ENCODE measurements around the gene ACTR8. TPM values are rescaled to one million over a fixed set of nuclear protein-coding genes. Genes with fewer than 3 reads are reported as not detected.

ACTR8 gene
- total RNA-seq, 2 experiments from 2014 or later = 39.6 to 48.7 TPM

DNA sequence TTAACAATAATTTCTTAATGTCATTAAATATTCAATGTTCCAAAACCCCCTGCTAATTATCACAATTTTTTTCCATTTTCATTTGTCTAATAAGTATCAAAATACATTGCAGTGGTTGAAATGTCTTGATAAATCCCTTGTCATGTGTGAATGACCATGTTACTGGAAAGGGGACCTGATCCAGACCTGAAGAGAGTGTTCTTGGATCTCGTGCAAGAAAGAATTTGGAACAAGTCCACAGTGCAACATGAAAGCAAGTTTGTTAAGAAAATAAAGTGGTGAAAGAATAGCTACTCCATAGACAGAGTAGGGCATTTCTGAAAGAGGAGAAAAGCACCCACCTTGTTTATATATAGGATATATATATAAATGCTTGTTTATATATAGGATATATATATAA, 20.1 kb upstream of the ACTR8 start:
- H2AFZ ChIP-seq (ENCODE audit: low read length) = no peak overlapping the region
- H3K4me1 ChIP-seq (ENCODE audit: insufficient read depth, low read length, poor library complexity, severe bottlenecking) = no peaks in the 10 kb centered on the region
- intact Hi-C loops (cut with micrococcal nuclease; ENCODE audit: unreplicated experiment) = no loop called here
- no peak overlapping the region for H3K27ac ChIP-seq (ENCODE audit: low read depth, low read length, poor library complexity, severe bottlenecking)
- no peak overlapping the region for H3K4me2 ChIP-seq (ENCODE audit: low read length)
- H3K36me3 ChIP-seq (ENCODE audit: insufficient read depth, low read length) = no peaks in the 10 kb centered on the region
- H3K4me3 ChIP-seq (ENCODE audit: low read depth, low read length, poor library complexity, severe bottlenecking) = no peak overlapping the region
- BruUV-seq (replicated peaks) = no TSS peak
- ChIA-PET CTCF (ENCODE audit: unreplicated experiment) (no interaction called here), POLR2A (no interaction called here)
- no peak for TF ChIP-seq EZH2phosphoT487 (IDR thresholded peaks at IDR 0.05; ENCODE audit: borderline replicate concordance, low read depth, low read length)
- TF ChIP-seq, protein P1, sequence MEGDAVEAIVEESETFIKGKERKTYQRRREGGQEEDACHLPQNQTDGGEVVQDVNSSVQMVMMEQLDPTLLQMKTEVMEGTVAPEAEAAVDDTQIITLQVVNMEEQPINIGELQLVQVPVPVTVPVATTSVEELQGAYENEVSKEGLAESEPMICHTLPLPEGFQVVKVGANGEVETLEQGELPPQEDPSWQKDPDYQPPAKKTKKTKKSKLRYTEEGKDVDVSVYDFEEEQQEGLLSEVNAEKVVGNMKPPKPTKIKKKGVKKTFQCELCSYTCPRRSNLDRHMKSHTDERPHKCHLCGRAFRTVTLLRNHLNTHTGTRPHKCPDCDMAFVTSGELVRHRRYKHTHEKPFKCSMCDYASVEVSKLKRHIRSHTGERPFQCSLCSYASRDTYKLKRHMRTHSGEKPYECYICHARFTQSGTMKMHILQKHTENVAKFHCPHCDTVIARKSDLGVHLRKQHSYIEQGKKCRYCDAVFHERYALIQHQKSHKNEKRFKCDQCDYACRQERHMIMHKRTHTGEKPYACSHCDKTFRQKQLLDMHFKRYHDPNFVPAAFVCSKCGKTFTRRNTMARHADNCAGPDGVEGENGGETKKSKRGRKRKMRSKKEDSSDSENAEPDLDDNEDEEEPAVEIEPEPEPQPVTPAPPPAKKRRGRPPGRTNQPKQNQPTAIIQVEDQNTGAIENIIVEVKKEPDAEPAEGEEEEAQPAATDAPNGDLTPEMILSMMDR (conservative IDR thresholded peaks at IDR 0.05; ENCODE audit: low read length) = no peak
- no peak for DNase-seq (ENCODE audit: low spot score)
- H3K79me2 ChIP-seq (ENCODE audit: insufficient read depth, low read depth, low read length) = no peaks in the 10 kb centered on the region
- no peaks in the 10 kb centered on the region for H3K9me2 ChIP-seq (ENCODE audit: insufficient read depth, low read length)
- H4K20me1 ChIP-seq (ENCODE audit: insufficient read depth, low read length) = no peaks in the 10 kb centered on the region
- no peaks in the 10 kb centered on the region for H3K9me3 ChIP-seq (ENCODE audit: low read length)

DNA sequence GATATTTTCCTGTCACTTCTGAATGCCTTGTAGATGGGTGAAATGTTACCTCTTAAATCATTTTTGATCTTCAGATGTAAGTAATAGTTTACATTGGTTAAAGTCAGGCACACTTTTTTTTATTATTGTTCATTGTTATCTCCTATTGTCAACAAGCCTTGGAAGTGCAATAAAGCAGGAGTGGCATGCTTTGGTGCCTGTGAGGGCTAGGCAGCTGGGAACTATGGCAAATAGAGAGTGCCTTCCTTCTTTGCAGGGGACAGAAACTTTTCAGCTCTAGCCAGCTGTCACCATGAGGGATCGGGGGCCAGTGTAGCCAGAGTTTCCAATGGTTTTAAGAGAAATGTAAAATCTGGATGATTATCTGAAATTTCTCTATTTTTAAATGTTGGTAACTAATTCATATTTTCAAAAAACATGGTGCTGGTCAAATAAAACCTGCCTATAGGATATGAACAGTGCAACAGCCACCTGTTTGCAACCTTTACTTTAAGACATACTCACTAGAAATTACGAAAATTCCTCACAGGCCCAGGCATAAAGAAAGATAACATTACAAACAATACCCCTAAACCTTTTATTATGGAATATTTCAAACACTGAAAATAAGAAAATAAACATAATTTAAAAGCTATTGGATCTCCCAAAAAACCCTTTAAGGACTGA, 18.8 kb upstream of the ACTR8 start:
- Histone ChIP-seq H4K20me1 (ENCODE audit: insufficient read depth, low read length) (no peaks in the 10 kb centered on the region), H3K4me2 (ENCODE audit: low read length) (no peak overlapping the region), H2AFZ (ENCODE audit: low read length) (no peak overlapping the region), H3K4me1 (ENCODE audit: insufficient read depth, low read length, poor library complexity, severe bottlenecking) (no peaks in the 10 kb centered on the region), H3K4me3 (ENCODE audit: low read depth, low read length, poor library complexity, severe bottlenecking) (no peak overlapping the region), H3K9me2 (ENCODE audit: insufficient read depth, low read length) (no peaks in the 10 kb centered on the region), H3K36me3 (ENCODE audit: insufficient read depth, low read length) (no peaks in the 10 kb centered on the region), H3K27ac (ENCODE audit: low read depth, low read length, poor library complexity, severe bottlenecking) (no peak overlapping the region), H3K79me2 (ENCODE audit: insufficient read depth, low read depth, low read length) (no peaks in the 10 kb centered on the region), H3K9me3 (ENCODE audit: low read length) (no peaks in the 10 kb centered on the region)
- ChIA-PET POLR2A (interaction anchor here (0.8 kb wide), 1 partner anchor 10 kb away, joined by 3 read pairs; no protein-coding TSS in a partner anchor), CTCF (ENCODE audit: unreplicated experiment) (no interaction called here)
- BruUV-seq (replicated peaks) = no TSS peak
- DNase-seq (ENCODE audit: low spot score) = no peak
- no peak for TF ChIP-seq EZH2phosphoT487 (IDR thresholded peaks at IDR 0.05; ENCODE audit: borderline replicate concordance, low read depth, low read length)
- TF ChIP-seq, protein P1 (conservative IDR thresholded peaks at IDR 0.05; ENCODE audit: low read length) = no peak
- intact Hi-C loops (cut with micrococcal nuclease; ENCODE audit: unreplicated experiment) = no loop called here

DNA sequence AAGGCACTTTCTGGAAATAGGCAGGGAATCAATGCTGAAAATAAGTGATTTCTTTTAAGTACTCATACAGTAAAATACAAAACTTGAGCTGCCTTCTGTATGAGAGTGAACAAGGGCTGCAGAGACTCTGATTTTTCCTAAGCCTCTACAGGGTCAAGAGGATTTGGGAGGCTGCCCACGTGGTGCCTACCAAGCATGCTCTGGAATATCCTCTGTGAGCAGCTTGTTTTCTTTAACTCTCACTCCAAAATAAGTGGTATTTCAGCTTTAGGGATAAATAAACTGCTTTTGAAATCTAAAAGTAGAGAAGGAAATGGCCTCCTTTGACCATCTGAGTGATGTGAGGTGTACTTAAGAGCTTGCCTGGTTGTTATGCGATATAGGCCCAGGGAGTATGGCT, 17.8 kb upstream of the ACTR8 start:
- Histone ChIP-seq H4K20me1 (ENCODE audit: insufficient read depth, low read length) (no peaks in the 10 kb centered on the region), H3K4me1 (ENCODE audit: insufficient read depth, low read length, poor library complexity, severe bottlenecking) (no peaks in the 10 kb centered on the region), H3K9me2 (ENCODE audit: insufficient read depth, low read length) (no peaks in the 10 kb centered on the region), H3K79me2 (ENCODE audit: insufficient read depth, low read depth, low read length) (no peaks in the 10 kb centered on the region), H2AFZ (ENCODE audit: low read length) (no peak overlapping the region), H3K9me3 (ENCODE audit: low read length) (no peaks in the 10 kb centered on the region), H3K4me3 (ENCODE audit: low read depth, low read length, poor library complexity, severe bottlenecking) (no peak overlapping the region), H3K27ac (ENCODE audit: low read depth, low read length, poor library complexity, severe bottlenecking) (no peak overlapping the region), H3K36me3 (ENCODE audit: insufficient read depth, low read length) (no peaks in the 10 kb centered on the region), H3K4me2 (ENCODE audit: low read length) (no peak overlapping the region)
- TF ChIP-seq, protein P1 (conservative IDR thresholded peaks at IDR 0.05; ENCODE audit: low read length) = no peak
- TF ChIP-seq EZH2phosphoT487 (IDR thresholded peaks at IDR 0.05; ENCODE audit: borderline replicate concordance, low read depth, low read length) = no peak
- no peak for DNase-seq (ENCODE audit: low spot score)
- ChIA-PET POLR2A (no interaction called here), CTCF (ENCODE audit: unreplicated experiment) (no interaction called here)
- intact Hi-C loops (cut with micrococcal nuclease; ENCODE audit: unreplicated experiment) = no loop called here
- BruUV-seq (replicated peaks) = no TSS peak
